GM12892 (cell line): ENCODE results near the gene AGO3.
"Not testable (repeated sequence)": the region's sequence is repeated elsewhere in the genome, so short reads cannot be mapped to it uniquely, and the experiment has no call there.

Experiments
- POLR2A ChIP-seq: IDR thresholded peaks from 2 replicates; pipeline ENCODE4 v1.6.1; 2011; ENCODE audit warnings: low read depth, low read length, control low read depth
- POLR2AphosphoS5 ChIP-seq: IDR thresholded peaks from 2 replicates; pipeline ENCODE4 v1.6.1; 2011; ENCODE audit warnings: low read depth, low read length, control low read depth
- TAF1 ChIP-seq: IDR thresholded peaks from 2 replicates; pipeline ENCODE4 v1.6.1; 2011; ENCODE audit warnings: low read depth, mild to moderate bottlenecking, control low read depth, low read length, borderline replicate concordance

DNA sequence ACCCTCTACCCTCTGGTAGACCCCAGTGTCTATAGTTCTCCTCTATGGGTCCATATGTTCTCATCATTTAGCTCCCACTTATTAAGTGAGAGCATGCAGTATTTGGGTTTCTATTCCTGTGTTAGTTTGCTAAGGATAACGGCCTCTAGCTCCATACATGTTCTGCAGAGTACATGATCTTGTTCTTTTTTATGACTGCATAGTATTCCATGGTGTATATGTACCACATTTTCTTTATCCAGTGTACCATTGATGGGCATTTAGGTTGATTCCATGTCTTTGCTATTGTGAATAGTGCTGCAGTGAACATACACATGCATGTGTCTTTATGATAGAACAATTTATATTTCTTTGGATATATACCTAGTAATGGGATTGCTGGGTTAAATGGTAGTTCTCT, 33.4 kb downstream of the AGO3 start:
- not testable (repeated sequence) for TF ChIP-seq POLR2A, TAF1, POLR2AphosphoS5
